Stimulated activated CD8-positive, alpha-beta memory T cell treated with anti-CD3 and anti-CD28 coated beads, Interleukin-4, amount 100 ng/mL, for 4 hours (primary cell): ENCODE data around the gene REEP6.
"Not testable (repeated sequence)": the region's sequence is repeated elsewhere in the genome, so short reads cannot be mapped to it uniquely, and the experiment has no call there.

Source experiments
- DNase-seq, 2 donors: peaks; one replicate each; pipeline ENCODE4 v3.0.0-alpha.2; 2020; ENCODE audit warnings: low read depth in 2 of 2, low spot score in 1 of 2

Gene REEP6

GRCh38 chr19:1471515-1472160, 19.3 kb upstream of the REEP6 start:
- no peak for DNase-seq

GRCh38 chr19:1472231-1473084, 18.5 kb upstream of the REEP6 start:
- no peak for DNase-seq

- no peak for DNase-seq
These were observed 17.7 kb upstream of the REEP6 start for GRCh38 chr19:1473085-1473851.

- DNase-seq = no peak
These were observed 16.8 kb upstream of the REEP6 start for GRCh38 chr19:1474011-1474764.

GRCh38 chr19:1474765-1475351, 16.1 kb upstream of the REEP6 start:
- DNase-seq = no peak

- DNase-seq = no peak
These were observed 15.1 kb upstream of the REEP6 start for GRCh38 chr19:1475751-1476437.

GRCh38 chr19:1477056-1477455, 13.9 kb upstream of the REEP6 start:
- DNase-seq = not testable (repeated sequence)

- peak; percentile 77 to 83 for DNase-seq
These were observed 11.9 kb upstream of the REEP6 start, which contains the start of gene C19orf25 for GRCh38 chr19:1478934-1479707. Gene C19orf25, minus strand, starts transcription at chr19:1479215. Its CDS starts 312 bp downstream, at chr19:1478903.

GRCh38 chr19:1481224-1481892, 9.6 kb upstream of the REEP6 start:
- DNase-seq = no peak

GRCh38 chr19:1481893-1482360, 9.1 kb upstream of the REEP6 start:
- no peak for DNase-seq

- no peak for DNase-seq
These were observed 8.4 kb upstream of the REEP6 start for GRCh38 chr19:1482361-1483130.

- no peak for DNase-seq
These were observed 7.6 kb upstream of the REEP6 start for GRCh38 chr19:1483131-1483978.

GRCh38 chr19:1483979-1484428, 7.0 kb upstream of the REEP6 start:
- DNase-seq = no peak

- no peak for DNase-seq
These were observed 4.0 kb upstream of the REEP6 start for GRCh38 chr19:1486720-1487575.

GRCh38 chr19:1487576-1488281, 3.3 kb upstream of the REEP6 start:
- DNase-seq = no peak
